IMR-90 (cell line): ENCODE data around the gene SLCO2B1.

ENCODE experiments used
- CEBPB ChIP-seq: IDR thresholded peaks from 2 replicates; pipeline ENCODE4 v1.6.1; 2012; ENCODE audit warnings: low read depth, low read length, improper control_type of control experiment
- CHD1 ChIP-seq: IDR thresholded peaks from 2 replicates; pipeline ENCODE4 v1.6.1; 2012; ENCODE audit warnings: low read depth, low read length, improper control_type of control experiment
- MAFK ChIP-seq: IDR thresholded peaks from 2 replicates; pipeline ENCODE4 v1.6.1; 2012; ENCODE audit warnings: low read depth, low read length, improper control_type of control experiment
- MAZ ChIP-seq: IDR thresholded peaks from 2 replicates; pipeline ENCODE4 v1.6.1; 2012; ENCODE audit warnings: low read depth, mild to moderate bottlenecking, low read length, improper control_type of control experiment, moderate library complexity, borderline replicate concordance
- MXI1 ChIP-seq: IDR thresholded peaks from 2 replicates; pipeline ENCODE4 v1.6.1; 2012; ENCODE audit warnings: low read depth, mild to moderate bottlenecking, low read length, moderate library complexity, borderline replicate concordance
- POLR2A ChIP-seq: IDR thresholded peaks from 2 replicates; pipeline ENCODE4 v1.6.1; 2012; ENCODE audit warnings: mild to moderate bottlenecking, low read depth, low read length
- RCOR1 ChIP-seq: IDR thresholded peaks from 2 replicates; pipeline ENCODE4 v1.6.1; 2012; ENCODE audit warnings: mild to moderate bottlenecking, low read length, improper control_type of control experiment; ENCODE audit not compliant: insufficient replicate concordance
- SMC3 ChIP-seq: fragments of 150-350 bp; IDR thresholded peaks from 2 replicates; pipeline ENCODE4 v1.6.1; 2016; ENCODE audit warnings: low read depth, mild to moderate bottlenecking, antibody characterized with exemption, low read length, moderate library complexity
- USF2 ChIP-seq: fragments of 150-350 bp; IDR thresholded peaks from 2 replicates; pipeline ENCODE4 v1.6.1; 2017; ENCODE audit warnings: mild to moderate bottlenecking, antibody characterized with exemption, low read length, low read depth
- TF ChIP-seq, protein P1 (sequence below): conservative IDR thresholded peaks from 2 replicates; pipeline ENCODE4 v1.5.1; 2012; ENCODE audit warnings: mild to moderate bottlenecking, low read depth, low read length, improper control_type of control experiment

- TF ChIP-seq, protein P1, sequence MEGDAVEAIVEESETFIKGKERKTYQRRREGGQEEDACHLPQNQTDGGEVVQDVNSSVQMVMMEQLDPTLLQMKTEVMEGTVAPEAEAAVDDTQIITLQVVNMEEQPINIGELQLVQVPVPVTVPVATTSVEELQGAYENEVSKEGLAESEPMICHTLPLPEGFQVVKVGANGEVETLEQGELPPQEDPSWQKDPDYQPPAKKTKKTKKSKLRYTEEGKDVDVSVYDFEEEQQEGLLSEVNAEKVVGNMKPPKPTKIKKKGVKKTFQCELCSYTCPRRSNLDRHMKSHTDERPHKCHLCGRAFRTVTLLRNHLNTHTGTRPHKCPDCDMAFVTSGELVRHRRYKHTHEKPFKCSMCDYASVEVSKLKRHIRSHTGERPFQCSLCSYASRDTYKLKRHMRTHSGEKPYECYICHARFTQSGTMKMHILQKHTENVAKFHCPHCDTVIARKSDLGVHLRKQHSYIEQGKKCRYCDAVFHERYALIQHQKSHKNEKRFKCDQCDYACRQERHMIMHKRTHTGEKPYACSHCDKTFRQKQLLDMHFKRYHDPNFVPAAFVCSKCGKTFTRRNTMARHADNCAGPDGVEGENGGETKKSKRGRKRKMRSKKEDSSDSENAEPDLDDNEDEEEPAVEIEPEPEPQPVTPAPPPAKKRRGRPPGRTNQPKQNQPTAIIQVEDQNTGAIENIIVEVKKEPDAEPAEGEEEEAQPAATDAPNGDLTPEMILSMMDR, result no peak
- TF ChIP-seq MXI1 (no peak), CEBPB (no peak), POLR2A (no peak), SMC3 (no peak), MAZ (no peak), RCOR1 (no peak), CHD1 (no peak), USF2 (no peak), MAFK (no peak)
These were observed 4.9 kb upstream of the SLCO2B1 start for GRCh38 chr11:75145972-75146519.
